Activated CD8-positive, alpha-beta memory T cell treated with anti-CD3 and anti-CD28 coated beads for 1 hour (primary cell): ENCODE data around the gene CAMKMT.

ENCODE experiments used
- DNase-seq, 2 donors: peaks; one replicate each; pipeline ENCODE4 v3.0.0-alpha.2; 2020; ENCODE audit warnings: low read depth in 1 of 2; ENCODE audit errors: extremely low read depth in 1 of 2

The CAMKMT gene

DNA sequence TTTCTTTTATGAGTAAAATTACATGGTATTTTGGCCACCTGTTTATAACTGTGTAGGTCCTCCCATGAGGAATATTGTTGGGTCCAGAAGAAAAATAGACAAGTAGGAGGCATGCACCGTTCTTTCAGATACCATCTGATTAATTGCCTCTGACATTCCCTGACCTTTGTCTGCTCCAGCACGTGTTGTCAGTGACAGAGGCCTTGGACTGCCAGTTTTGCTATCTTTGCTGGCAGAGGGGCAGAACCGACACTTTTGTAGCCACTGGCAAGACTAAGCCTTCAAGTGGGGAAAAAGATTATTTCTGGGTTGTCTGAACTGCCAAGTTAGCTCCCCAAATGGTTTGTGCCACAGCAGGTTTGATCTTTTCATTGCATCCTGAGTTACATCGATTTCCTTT, 276.9 kb downstream of the CAMKMT start:
- DNase-seq: no peak

DNA sequence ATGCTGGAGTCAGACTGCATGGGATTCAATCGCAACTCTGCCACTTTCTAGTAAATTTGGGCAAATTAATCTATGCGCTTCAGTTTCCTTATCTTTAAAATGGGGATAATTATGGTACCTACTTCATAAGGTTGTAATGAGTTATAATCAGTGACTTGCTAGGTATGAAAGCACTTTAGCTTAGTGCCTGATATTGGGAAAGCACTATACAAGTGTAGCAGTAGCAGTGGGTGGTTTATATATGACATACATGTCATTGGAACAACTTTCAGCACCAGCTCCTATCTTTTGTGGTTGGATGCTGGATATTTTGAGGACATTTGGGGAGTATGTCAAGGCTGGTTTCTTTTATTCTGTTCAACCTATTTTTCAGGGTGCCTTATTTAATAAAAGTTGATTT, 277.7 kb downstream of the CAMKMT start:
- no peak for DNase-seq

DNA sequence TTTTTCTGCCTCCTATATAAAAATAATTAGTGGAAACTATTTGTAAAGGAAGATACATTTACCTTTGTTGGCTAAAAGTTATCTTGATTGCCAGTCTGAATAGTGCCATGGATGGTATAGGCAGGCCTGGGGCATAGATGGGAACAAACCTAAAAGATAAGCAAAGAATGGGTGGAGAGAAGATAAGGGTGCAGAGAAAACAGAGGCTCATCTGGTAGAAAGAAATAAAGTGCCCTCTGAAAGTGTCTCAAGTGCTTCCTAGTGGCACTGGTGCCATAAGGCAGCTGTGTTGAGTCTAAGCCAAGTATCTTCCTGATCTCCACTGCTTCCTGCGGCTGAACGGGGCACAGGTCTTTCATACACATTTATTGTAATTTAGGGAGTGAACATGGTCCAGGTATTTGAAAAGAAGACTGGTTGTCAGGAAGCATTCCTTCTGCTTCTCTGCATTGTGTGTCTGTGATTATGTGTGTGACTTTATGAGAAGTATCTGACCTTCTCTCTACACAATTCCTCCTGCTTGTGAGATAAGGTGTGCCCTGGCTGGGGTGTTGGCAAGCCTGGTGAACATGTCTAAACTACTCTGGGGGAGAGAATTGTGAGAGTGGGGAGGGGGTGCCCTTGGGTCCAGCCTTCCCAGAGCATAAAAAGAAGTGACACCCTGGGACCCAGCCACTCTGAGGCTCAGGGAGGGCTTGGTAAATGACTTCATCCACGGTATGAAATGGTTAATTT, 280.5 kb downstream of the CAMKMT start:
- DNase-seq: no peak

DNA sequence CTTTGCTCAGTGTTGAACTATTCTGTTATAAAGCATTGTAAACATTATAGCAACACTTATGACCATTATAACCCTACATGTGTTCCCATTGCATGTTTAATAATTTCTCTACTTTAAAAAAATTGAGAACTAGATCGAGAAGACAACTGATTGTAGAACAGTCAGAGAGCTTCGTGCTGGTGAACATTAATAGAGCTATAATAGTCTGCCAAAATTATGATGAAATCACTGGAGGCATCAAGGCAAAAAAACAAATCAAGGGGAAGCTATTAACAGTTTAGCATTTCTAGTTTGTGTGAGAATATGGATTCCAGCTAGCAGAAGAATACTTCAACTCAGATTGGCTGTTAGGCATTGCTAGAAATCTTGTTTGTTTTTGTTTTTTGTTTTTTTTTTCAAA, 284.2 kb downstream of the CAMKMT start:
- no peak for DNase-seq

DNA sequence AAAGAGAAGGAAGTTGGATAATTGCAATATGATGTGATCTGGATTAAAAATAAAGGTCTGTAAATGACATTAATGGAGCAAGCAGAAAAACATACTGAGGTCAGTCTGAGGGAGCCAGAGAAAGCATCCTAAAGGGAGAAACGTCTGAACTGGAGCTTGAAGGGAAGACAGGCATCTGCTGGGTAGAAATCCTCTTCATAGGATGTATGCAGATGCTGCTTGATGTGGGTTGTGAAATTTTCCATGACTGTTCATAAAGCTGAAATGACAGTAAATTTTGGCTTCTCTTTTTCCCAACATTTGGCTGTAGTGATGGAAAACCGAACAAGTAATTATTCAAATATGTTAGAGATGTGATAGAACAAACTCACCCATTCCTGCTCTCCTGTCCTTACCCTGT, 287.6 kb downstream of the CAMKMT start:
- no peak for DNase-seq

DNA sequence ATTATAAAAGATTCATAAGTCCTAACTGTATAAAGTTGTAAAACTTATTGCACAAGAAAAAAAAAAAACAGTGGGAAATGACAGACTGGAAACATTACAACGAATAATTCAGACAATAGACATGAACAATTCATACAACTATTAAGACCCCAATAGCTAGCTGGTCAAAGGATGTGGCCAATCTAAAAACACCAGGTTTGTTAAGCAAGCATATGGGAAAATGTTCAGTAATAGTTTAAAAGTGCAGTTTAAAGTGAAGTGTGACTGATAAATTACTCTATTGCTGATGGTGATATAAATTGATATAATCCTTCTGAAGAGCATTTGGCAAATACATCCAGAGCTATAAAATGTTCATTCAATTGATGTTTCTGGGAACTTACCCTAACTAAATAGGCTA, 289.0 kb downstream of the CAMKMT start:
- no peak for DNase-seq

DNA sequence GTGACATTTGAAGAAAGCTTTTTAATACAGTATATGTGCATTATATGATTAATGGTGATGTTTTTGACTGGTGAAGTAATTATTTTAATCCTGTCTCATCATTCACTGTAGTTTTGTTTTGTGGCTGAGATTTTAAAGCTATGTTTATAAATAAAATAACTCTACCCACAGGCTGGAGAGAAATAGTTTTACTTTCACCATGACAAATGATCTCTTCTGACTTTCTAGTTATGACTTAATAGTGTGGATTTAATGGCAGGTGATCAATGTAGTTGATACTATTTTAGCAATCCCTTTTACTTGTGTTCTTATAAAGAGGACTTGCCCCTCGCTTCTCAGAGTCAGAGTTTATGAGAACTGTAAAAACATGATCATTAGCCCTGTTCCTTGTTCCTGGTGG, 290.2 kb downstream of the CAMKMT start:
- DNase-seq: no peak

DNA sequence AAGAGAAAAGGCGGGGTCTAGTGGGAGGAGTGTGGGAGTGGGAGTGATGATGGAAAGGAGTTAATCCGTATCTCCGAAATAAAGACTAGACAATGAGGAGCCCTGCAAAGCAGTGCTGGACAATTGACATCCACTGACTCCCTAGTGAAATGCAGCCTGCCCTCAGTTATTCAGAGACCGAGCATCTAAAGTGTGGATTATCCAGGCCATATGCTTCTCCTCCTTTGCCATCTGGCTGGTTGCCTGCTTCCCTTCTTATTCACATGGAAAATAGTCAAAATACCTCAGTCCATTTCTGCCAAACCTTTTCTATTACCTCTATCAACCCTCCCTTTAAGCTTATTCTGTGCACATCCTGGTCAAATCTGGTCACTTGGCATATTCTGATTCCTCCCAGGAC, 291.0 kb downstream of the CAMKMT start:
- no peak for DNase-seq

DNA sequence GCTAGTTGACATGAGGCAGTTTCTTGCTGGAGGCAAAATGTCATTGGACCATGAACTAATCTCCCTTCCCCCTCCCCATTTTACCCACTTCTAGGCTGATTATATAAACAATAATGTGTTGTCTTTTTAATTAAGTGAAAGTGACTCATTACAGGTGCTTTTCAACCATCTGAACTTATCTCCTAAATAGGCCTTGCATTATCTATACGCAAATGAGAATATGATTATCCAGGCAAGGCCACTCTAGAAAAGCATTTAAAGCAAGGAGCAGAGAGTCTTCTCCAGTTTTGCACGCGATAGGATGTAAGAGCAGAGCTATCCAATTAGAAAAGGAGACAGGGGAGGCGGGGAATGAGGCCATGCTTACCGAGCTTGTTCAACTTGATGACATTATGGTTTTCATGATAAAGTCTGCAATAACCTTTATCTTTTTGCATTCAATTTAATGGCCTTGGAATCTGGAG, 293.7 kb downstream of the CAMKMT start:
- DNase-seq: no peak

DNA sequence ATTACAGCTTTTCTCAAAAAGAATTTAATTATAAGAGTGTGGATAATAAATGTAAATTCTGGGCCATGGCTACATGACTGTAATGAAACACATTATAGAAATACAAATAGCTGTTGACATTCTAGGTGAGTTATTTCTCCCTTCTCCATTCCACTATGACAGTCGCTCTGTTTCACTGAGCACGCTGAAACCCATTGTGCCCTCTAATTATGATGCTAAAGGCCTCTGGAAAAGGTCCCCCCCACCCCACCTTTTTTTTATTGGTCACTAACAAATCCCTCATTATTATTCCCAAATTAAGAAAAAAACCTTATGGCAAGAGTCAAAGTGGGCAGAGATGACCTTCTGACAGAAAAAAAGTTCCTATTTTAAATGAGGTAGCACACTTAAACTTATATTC, 294.7 kb downstream of the CAMKMT start:
- DNase-seq: no peak

DNA sequence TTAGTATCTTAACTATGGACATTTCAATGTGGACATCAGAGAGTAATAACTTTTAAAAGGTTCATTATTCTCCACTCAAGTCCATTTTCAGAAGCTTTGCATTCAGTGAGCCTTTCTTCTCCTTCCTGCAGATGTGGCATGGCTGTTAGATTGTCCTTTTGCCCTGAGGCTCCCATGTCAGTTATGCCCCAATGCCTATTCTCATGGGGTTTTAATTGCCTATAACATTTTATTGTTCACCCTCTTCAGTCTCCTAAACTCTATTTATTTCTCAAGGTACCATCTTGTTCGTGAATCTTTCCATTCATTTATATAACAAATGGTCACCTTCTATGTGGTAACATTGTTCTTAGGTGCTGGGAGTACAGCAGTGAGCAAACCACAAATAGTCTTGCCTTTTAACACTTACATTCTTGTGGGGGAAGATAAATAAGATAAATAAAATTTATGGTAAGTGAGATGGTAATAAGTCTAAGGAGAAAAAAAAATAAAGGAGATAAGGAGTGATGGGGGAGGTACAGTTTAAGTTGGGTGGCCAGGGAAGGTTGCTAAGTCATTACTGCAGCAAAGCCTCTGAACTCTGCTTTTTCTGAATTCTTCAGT, 301.8 kb downstream of the CAMKMT start:
- no peak for DNase-seq

DNA sequence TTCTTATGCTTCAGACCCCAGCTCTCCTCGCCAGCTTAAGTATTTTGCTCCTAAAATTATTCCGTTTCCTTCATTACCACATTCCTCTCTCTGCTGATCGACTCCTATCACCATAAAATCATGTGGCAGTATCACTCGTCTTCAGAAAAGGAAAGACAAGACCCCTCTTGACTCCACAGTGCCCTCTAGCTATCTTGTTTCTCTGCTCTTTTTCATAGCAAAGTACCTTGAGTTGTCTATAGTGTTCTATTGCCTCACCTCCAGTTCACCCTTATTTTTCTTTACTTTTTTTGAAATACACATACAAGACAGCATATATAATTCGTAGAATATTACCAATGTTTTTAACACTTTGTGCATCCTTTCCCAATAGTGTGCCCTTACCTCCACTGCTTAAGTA, 306.6 kb downstream of the CAMKMT start:
- DNase-seq: no peak

DNA sequence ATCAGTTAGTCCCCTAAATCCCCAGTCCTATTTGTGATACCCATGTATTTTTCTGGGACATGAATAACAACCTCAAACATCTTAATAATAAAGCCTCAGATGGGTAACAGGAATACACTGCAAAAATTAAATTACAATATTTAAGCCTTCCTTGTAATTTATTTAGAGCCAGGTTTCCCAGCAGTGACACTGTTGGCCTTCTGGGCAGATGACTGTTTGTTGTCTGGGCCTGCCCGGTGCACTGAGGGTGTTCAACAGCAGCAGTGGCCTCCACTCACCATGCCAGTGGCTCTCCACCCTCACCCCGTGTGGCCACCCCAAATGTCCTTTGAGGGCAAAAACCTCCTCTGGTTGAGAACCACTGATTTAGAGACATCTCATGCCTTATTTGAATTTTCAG, 309.5 kb downstream of the CAMKMT start:
- DNase-seq: no peak

DNA sequence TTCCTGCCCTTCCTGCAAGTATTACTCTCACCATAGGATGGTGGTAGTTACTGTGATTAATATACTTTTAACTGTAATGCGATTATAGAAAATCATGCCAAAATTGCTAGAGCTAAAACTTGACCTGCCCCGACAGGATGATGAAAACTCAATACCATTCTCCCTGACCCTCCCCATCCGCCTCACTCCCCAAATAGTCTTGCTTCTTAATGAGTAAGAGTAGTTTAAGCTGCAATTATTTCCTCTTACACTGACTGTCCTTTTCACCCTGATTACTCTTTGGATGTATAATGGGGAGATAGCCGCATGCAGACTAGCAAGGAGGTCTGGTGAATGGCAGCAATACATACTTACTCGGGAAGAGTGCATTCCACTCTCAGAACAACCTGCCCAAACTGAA, 310.2 kb downstream of the CAMKMT start:
- no peak for DNase-seq

DNA sequence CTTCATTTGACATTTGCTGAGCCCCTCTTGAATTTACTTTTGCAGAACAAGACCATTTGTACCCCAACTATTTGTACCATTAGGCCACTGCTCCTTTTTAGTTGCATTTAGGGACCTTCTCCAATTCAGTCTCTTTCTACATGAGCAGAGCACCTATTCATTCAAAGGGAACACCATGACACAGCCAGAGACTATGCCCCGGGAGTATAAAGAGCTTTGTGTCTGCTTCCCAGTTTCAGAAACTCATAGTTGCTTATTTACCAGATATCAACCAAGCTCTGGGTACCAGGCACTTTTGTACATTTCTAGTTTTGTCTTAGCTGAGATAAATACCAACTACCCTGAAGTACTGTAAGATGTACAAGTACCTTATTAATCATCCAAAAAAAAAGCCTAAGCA, 310.7 kb downstream of the CAMKMT start:
- no peak for DNase-seq

DNA sequence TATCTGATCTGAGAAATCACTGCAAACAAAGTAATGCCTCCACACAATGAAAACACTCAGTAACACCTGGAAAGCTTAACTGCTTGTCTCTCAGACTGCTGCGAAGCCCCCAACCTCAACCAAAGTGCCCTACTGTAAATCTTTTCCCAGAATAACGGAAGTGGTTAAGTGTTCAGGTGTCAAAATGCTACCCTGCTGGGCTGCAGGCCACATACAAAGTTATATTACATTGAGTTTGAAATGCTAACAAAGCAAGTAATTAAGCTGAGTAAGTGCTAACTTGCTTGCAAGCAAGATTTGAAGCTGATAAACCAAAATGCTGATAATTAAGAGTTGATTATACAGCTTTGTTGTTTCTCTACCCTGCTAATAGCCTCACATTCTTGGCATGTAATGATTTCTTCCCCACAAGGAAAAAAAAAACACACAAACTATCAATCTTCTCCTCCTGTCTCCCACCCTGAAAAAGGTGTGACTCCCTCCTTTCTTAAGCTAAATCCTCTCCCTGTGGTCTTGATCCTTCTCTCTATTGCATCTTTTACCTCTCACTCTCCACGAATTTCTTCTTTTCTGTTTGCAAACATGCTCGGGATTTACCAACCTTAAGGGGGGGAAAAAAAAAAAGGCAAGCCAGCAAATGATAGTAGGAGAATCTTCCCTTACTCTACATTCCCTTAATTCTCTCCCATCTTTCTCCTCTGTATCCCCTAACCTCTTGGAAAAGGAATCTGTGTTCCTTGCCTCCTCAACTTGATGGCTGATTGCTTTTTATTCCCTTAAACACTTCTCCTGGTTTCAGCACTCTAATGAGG, 312.9 kb downstream of the CAMKMT start:
- DNase-seq: no peak

DNA sequence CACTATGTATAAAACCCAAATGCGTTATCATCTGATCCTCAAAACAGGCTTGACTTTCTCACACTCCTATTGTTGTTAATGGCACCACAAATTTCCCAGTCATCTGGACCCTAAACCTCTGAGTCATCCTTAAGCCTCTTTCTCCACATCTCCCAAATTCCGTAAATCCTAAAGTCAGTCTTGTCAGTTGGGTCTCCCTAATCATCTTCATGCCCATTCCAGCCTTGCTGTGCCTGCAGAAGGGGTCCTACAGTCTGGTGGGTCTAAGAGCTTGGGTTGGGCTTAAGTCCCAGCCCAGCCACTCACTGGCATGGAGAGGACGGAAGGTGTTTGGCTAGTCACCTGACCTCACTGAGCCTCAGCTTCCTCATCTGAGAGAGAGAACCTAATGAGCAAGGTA, 314.6 kb downstream of the CAMKMT start:
- no peak for DNase-seq

DNA sequence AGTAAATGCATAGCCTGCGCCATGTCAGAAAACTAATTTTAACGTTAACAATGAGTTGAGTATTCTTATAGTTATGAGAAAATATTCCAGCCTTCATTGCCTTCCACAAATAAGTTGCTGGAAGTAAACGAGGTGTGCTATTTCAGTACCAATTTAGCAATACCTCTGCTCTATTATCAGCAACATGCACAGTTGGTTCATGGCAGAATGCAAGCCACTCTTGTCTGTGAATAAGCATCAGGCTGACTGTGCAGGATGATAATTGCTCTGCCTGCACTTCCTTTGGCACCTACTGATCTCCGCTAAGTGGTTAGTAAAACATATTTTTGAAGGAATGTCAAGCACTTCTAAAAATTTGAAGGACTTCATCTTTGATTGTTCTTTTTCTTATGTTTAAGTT, 317.8 kb downstream of the CAMKMT start:
- DNase-seq: no peak

DNA sequence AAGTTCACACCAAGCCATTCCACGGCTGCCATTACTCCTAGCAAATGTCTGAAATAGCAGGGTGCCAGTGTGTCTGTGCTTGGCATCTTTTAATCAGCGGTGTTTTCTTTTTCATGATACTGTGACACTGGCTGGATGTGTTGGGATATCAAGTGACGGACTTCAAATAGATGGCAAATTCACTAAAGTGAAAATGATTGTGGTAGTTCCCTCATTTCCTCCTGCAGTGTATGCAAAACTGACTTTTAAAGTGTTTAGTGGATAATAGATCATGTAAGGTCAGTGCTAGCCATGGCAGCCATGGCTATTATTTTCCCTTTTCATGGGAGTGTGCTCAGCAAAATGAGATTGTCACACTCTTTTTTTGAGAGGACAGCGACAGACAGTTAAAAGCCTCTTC, 318.2 kb downstream of the CAMKMT start:
- DNase-seq: no peak

DNA sequence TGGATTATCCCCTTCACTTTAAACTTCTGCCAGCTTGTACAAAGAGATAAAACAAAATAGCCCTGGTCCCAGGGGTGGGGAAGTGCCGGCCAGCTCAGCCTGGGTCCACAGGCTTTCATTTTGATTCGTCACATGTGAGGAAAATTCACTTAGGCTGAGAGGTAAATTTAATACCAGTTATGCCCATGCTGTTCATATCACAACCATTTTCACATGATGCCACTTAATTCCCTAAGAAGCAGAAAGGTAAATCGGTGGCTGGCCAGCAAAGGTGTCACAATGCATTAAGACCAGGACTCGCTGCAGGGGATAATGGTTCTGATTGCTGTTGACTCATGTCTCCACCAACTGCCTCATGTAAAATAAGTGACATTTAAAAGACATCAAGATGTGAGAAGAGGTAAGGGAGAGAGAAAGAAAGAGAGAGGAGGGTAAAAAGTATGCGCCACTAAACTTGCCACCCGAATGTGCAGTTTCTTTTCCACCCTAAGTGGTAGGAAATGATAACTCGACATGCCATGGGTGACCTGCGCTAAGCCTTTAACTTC, 318.8 kb downstream of the CAMKMT start:
- no peak for DNase-seq

DNA sequence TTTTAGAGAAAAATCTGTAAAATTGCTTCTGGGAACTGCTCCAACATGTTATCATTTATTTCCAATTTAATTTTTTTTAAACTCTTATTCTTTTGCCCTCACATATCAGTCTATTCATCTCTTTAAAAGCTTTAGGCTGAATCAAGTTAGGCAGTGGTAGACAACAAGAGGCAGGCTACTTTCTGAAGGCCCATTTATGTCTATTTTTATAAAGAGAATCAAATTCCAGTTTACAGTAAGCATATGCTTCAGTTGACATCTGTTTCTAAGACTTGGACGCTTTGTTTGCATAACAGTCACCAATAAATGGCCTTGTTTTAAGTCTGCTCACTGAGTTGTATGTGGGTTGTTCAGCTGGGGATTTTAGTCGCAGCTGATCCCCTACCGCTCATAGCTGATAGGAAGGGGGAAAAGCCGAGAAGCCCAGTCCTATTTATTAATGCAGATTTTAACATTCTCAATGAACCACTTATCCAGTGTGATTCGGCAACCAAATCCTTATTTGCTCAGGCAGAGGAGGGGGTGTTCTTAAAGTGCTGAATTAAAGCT, 319.3 kb downstream of the CAMKMT start:
- DNase-seq: no peak
